ENCODE results near the gene WFDC8. TPM values are rescaled to one million over a fixed set of nuclear protein-coding genes. Genes with fewer than 3 reads are reported as not detected.

WFDC8 gene
- total RNA-seq, 1 experiment from 2014 or later = not detected

DNA sequence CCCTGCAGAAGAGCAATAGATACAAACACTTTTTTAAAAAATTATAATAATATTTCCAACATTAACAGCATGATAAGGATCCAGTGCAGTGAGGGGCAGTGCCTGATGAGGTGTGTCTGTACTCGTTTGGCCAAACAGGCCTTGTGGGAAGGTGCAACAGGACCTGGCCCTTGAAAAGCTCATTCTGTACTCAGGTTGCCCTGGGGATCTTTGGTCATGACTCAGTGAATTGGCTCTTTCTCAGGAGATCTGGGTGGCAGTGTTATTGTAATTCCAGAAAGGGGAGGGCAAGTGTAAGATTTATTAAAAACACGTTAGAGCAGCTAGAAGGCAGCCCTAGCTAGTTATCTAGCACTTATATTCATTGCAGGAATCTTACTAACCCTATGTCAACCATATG, 60.8 kb downstream of the WFDC8 start:
- TF ChIP-seq, protein P1, sequence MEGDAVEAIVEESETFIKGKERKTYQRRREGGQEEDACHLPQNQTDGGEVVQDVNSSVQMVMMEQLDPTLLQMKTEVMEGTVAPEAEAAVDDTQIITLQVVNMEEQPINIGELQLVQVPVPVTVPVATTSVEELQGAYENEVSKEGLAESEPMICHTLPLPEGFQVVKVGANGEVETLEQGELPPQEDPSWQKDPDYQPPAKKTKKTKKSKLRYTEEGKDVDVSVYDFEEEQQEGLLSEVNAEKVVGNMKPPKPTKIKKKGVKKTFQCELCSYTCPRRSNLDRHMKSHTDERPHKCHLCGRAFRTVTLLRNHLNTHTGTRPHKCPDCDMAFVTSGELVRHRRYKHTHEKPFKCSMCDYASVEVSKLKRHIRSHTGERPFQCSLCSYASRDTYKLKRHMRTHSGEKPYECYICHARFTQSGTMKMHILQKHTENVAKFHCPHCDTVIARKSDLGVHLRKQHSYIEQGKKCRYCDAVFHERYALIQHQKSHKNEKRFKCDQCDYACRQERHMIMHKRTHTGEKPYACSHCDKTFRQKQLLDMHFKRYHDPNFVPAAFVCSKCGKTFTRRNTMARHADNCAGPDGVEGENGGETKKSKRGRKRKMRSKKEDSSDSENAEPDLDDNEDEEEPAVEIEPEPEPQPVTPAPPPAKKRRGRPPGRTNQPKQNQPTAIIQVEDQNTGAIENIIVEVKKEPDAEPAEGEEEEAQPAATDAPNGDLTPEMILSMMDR (conservative IDR thresholded peaks at IDR 0.05) = no peak
- Histone ChIP-seq H3K23me2 (ENCODE audit: insufficient read length, low read depth, low read length, poor library complexity, severe bottlenecking) (no peaks in the 10 kb centered on the region), H2BK12ac (ENCODE audit: insufficient read length, low read depth, low read length) (no peak overlapping the region), H4K20me1 (ENCODE audit: control insufficient read depth, insufficient read depth, insufficient read length) (no peaks in the 10 kb centered on the region), H3K27ac (ENCODE audit: insufficient read length, low read depth, low read length) (no peak overlapping the region), H3K56ac (ENCODE audit: insufficient read length, low read depth, low read length) (no peak overlapping the region), H2AK5ac (ENCODE audit: insufficient read length, low read length) (no peak overlapping the region), H3K27me3 (ENCODE audit: insufficient read depth, low read length) (no peaks in the 10 kb centered on the region), H2AFZ (ENCODE audit: low read length) (no peak overlapping the region), H3T11ph (ENCODE audit: low read length) (no peak overlapping the region), H3K23ac (ENCODE audit: insufficient read length, low read depth, low read length) (no peak overlapping the region), H3K9me3 (ENCODE audit: control insufficient read depth, low read depth, low read length) (no peaks in the 10 kb centered on the region), H3K4me2 (ENCODE audit: insufficient read depth, insufficient read length, low read length) (no peak overlapping the region), H3K14ac (ENCODE audit: insufficient read depth, low read length) (no peak overlapping the region), H2BK120ac (ENCODE audit: low read depth, low read length, poor library complexity, severe bottlenecking) (no peak overlapping the region), H2BK20ac (ENCODE audit: low read depth, low read length, poor library complexity, severe bottlenecking) (no peak overlapping the region), H3K79me1 (ENCODE audit: insufficient read depth, low read depth, low read length, poor library complexity, severe bottlenecking) (no peaks in the 10 kb centered on the region), H2BK15ac (ENCODE audit: low read depth, low read length) (no peak overlapping the region), H3K9ac (ENCODE audit: extremely low read depth, insufficient read length, low read length) (no peak overlapping the region), H3K4me1 (ENCODE audit: insufficient read depth, low read length) (no peaks in the 10 kb centered on the region), H2BK5ac (ENCODE audit: insufficient read length, low read length) (no peak overlapping the region), H4K8ac (replicated peaks; ENCODE audit: insufficient read length, low read depth, low read length) (no peak overlapping the region), H3K79me2 (ENCODE audit: insufficient read depth, low read length) (no peaks in the 10 kb centered on the region), H3K18ac (ENCODE audit: insufficient read length, low read depth, low read length) (no peak overlapping the region), H4K5ac (ENCODE audit: insufficient read length, low read depth, low read length) (no peak overlapping the region), H4K91ac (ENCODE audit: insufficient read length, low read depth, low read length) (no peak overlapping the region), H3K4ac (ENCODE audit: low read depth, low read length) (no peak overlapping the region)
- Mint-ChIP-seq H3K27me3 (ENCODE audit: low read depth) (peaks cover 8% of the 10 kb centered on the region), H3K4me3 (no peak overlapping the region), H3K4me1 (peaks cover 2 to 7% of the 10 kb centered on the region in 2 experiments; a peak in 1 of 4 replicates), H3K27ac (no peak overlapping the region), H3K36me3 (ENCODE audit: insufficient read depth in 1 of 3, low read depth in 3 of 3) (no peaks in the 10 kb centered on the region), H3K9me3 (no peaks in the 10 kb centered on the region; a peak in 1 of 5 replicates)
- no CpG with 5 or more reads among the region's 2 CpGs for whole genome bisulfite sequencing (ENCODE audit: extremely low coverage, insufficient read length, low lambda C conversion rate)
- no peak for DNase-seq

All from H9 (cell line).